Stimulated activated CD4-positive, alpha-beta T cell treated with anti-CD3 and anti-CD28 coated beads, Interleukin-4, amount 100 ng/mL, for 4 hours (primary cell): ENCODE results near the gene MEGF11.
A peak's percentile ranks its signal among the peaks of the same experiment; 100 is the strongest.
"Not testable (repeated sequence)": the region's sequence is repeated elsewhere in the genome, so short reads cannot be mapped to it uniquely, and the experiment has no call there.

Source experiments
- DNase-seq, 2 experiments: peaks; one replicate each; pipeline ENCODE4 v3.0.0-alpha.2; 2020

The MEGF11 gene

GRCh38 chr15:65909831-65910230 is 343.7 kb downstream of the MEGF11 start:
- DNase-seq, result no peak

GRCh38 chr15:65908876-65909275 is 344.7 kb downstream of the MEGF11 start:
- no peak for DNase-seq

- no peak for DNase-seq
Measured at GRCh38 chr15:65907661-65908060, 345.9 kb downstream of the MEGF11 start.

- no peak for DNase-seq
Measured at GRCh38 chr15:65906396-65906795, 347.2 kb downstream of the MEGF11 start.

- DNase-seq, result no peak
Measured at GRCh38 chr15:65904301-65904700, 349.2 kb downstream of the MEGF11 start.

- no peak for DNase-seq
Measured at GRCh38 chr15:65903296-65904073, 350.1 kb downstream of the MEGF11 start.

GRCh38 chr15:65902373-65902772 is 351.2 kb downstream of the MEGF11 start:
- DNase-seq, result peak in 1 of 2 experiments; percentile 14

- DNase-seq, result no peak
Measured at GRCh38 chr15:65901836-65902235, 351.7 kb downstream of the MEGF11 start.

GRCh38 chr15:65901336-65901735 is 352.2 kb downstream of the MEGF11 start:
- no peak for DNase-seq

GRCh38 chr15:65900488-65900887 is 353.1 kb downstream of the MEGF11 start:
- DNase-seq, result no peak

GRCh38 chr15:65896236-65896635 is 357.3 kb downstream of the MEGF11 start:
- DNase-seq, result no peak

- no peak for DNase-seq
Measured at GRCh38 chr15:65893060-65893459, 360.5 kb downstream of the MEGF11 start.

- DNase-seq, result peak in 1 of 2 experiments; percentile 26
Measured at GRCh38 chr15:65888981-65889380, 364.6 kb downstream of the MEGF11 start.

GRCh38 chr15:65887565-65887964 is 366.0 kb downstream of the MEGF11 start:
- peak in 1 of 2 experiments; percentile 46 for DNase-seq

- DNase-seq, result no peak
Measured at GRCh38 chr15:65885668-65886218, 367.8 kb downstream of the MEGF11 start.

- DNase-seq, result no peak
Measured at GRCh38 chr15:65884511-65884910, 369.0 kb downstream of the MEGF11 start.

- no peak for DNase-seq
Measured at GRCh38 chr15:65883571-65883970, 370.0 kb downstream of the MEGF11 start.

GRCh38 chr15:65881766-65882434 is 371.6 kb downstream of the MEGF11 start:
- no peak for DNase-seq

GRCh38 chr15:65877749-65878148 is 375.8 kb downstream of the MEGF11 start:
- DNase-seq, result no peak

GRCh38 chr15:65875458-65875857 is 378.1 kb downstream of the MEGF11 start:
- DNase-seq, result no peak

GRCh38 chr15:65873256-65873655 is 380.3 kb downstream of the MEGF11 start:
- no peak for DNase-seq

- DNase-seq, result not testable (repeated sequence)
Measured at GRCh38 chr15:65872596-65872995, 381.0 kb downstream of the MEGF11 start.

- not testable (repeated sequence) for DNase-seq
Measured at GRCh38 chr15:65871886-65872285, 381.7 kb downstream of the MEGF11 start.
